HCT116 (cell line): ENCODE measurements around the gene TEX264. TPM values are rescaled to one million over a fixed set of nuclear protein-coding genes. Genes with fewer than 3 reads are reported as not detected.

Source experiments
- ATAC-seq: fragments of 200-7000 bp; cut with Tn5 transposase; 2 replicates; pipeline ENCODE4 v1.9.1; 2020; ENCODE audit warnings: mild to moderate bottlenecking, moderate library complexity
- BruUV-seq: library from RNA; stranded (reverse); fragments of 400-500 nt; replicated peaks from 2 replicates; lab custom pipeline; 2021; lab: Mats Ljungman, UMichigan
- CTCF ChIA-PET: fragments of 300-600 bp; sonication (Branson Sonifier 250); formaldehyde crosslinking; loops from one replicate; lab custom pipeline; 2021; ENCODE audit warnings: antibody characterized with exemption; lab: Charles Lee
- POLR2A ChIA-PET: fragments of 300-600, 350-600 bp; sonication (Branson Sonifier 250); formaldehyde crosslinking; loops from one replicate; lab custom pipeline; 2021; ENCODE audit warnings: antibody characterized with exemption; lab: Charles Lee
- RAD21 ChIA-PET, 2 experiments: fragments of 300-600 bp; sonication (Branson Sonifier 250); formaldehyde crosslinking; loops; one replicate each; lab custom pipeline; 2023; ENCODE audit warnings: low total read pairs in 2 of 2; ENCODE audit not compliant: uncharacterized antibody in 2 of 2, unreplicated experiment in 2 of 2, low non-redundant PET in 1 of 2; lab: Charles Lee
- DNase-seq: peaks from one replicate; pipeline ENCODE4 v3.0.0-alpha.2; 2010; ENCODE audit warnings: low read depth, low spot score
- H2AFZ ChIP-seq: fragments of 200-600 bp; shearing (Covaris generic), sonication (generic); 2 replicates; pipeline ENCODE4 v1.6.1; 2017; ENCODE audit warnings: low read depth, mixed run types, mixed read lengths, antibody characterized with exemption, low read length; ENCODE audit not compliant: poor library complexity, severe bottlenecking
- H3K27ac ChIP-seq: 2 replicates; pipeline ENCODE4 v1.5.1; 2012; ENCODE audit warnings: low read depth, low read length
- H3K27me3 ChIP-seq: fragments of 200-600 bp; sonication (generic); 2 replicates; pipeline ENCODE4 v1.6.1; 2016; ENCODE audit warnings: mixed run types, low read length, mixed read lengths; ENCODE audit not compliant: insufficient read depth
- H3K36me3 ChIP-seq, 2 experiments: fragments of 200-500 bp in 1 of 2; fragments of 200-600 bp in 1 of 2; sonication (Bioruptor generic) in 1 of 2; sonication (generic) in 1 of 2; 2 replicates each; pipeline versions ENCODE4 v1.5.1 to v1.6.1; 2014 to 2016; ENCODE audit warnings: low read length in 2 of 2, inconsistent platforms in 1 of 2, mixed read lengths in 1 of 2, mixed run types in 1 of 2; ENCODE audit not compliant: insufficient read depth in 2 of 2, control insufficient read depth in 1 of 2
- H3K4me1 ChIP-seq, 2 experiments: fragments of 200-600 bp in 1 of 2; sonication (generic) in 1 of 2; 2 replicates each; pipeline versions ENCODE4 v1.5.1 to v1.6.1; 2012 to 2017; ENCODE audit warnings: low read length in 2 of 2, inconsistent platforms in 1 of 2, mild to moderate bottlenecking in 1 of 2, mixed read lengths in 1 of 2, mixed run types in 1 of 2, moderate library complexity in 1 of 2; ENCODE audit not compliant: insufficient read depth in 2 of 2, control insufficient read depth in 1 of 2
- H3K4me2 ChIP-seq: fragments of 200-600 bp; sonication (generic); 2 replicates; pipeline ENCODE4 v1.6.1; 2017; ENCODE audit warnings: mixed run types, low read length, mixed read lengths
- H3K4me3 ChIP-seq, 2 experiments: fragments of 200-600 bp in 1 of 2; sonication (generic) in 1 of 2; replicated peaks in 1 of 2; 2 replicates each; pipeline ENCODE4 v1.5.1; 2011 to 2016; ENCODE audit warnings: low read length in 2 of 2, control low read depth in 1 of 2, low read depth in 1 of 2, mild to moderate bottlenecking in 1 of 2, mixed read lengths in 1 of 2, mixed run types in 1 of 2
- H3K79me2 ChIP-seq: fragments of 200-600 bp; sonication (generic); 2 replicates; pipeline ENCODE4 v1.6.1; 2017; ENCODE audit warnings: mild to moderate bottlenecking, mixed run types, low read length, moderate library complexity, mixed read lengths; ENCODE audit not compliant: insufficient read depth
- H3K9ac ChIP-seq: fragments of 200-600 bp; sonication (generic); 2 replicates; pipeline ENCODE4 v1.6.1; 2016; ENCODE audit warnings: low read length, mixed read lengths
- H3K9me2 ChIP-seq: fragments of 200-600 bp; sonication (generic), shearing (Covaris generic); 2 replicates; pipeline ENCODE4 v1.6.1; 2017; ENCODE audit warnings: mixed run types, mild to moderate bottlenecking, moderate library complexity; ENCODE audit not compliant: insufficient read depth
- H3K9me3 ChIP-seq, 2 experiments: fragments of 200-500 bp in 1 of 2; fragments of 200-600 bp in 1 of 2; sonication (Bioruptor generic) in 1 of 2; sonication (generic) in 1 of 2; 2 replicates each; pipeline ENCODE4 v1.6.1; 2014 to 2017; ENCODE audit warnings: low read length in 2 of 2, mixed read lengths in 2 of 2, inconsistent platforms in 1 of 2, low read depth in 1 of 2, mild to moderate bottlenecking in 1 of 2, mixed run types in 1 of 2, moderate library complexity in 1 of 2; ENCODE audit not compliant: control insufficient read depth in 1 of 2, insufficient read depth in 1 of 2
- H4K20me1 ChIP-seq: fragments of 200-600 bp; sonication (generic), shearing (Covaris generic); 2 replicates; pipeline ENCODE4 v1.6.1; 2017; ENCODE audit warnings: mixed run types, mild to moderate bottlenecking, moderate library complexity; ENCODE audit not compliant: insufficient read depth
- ELF1 ChIP-seq: IDR thresholded peaks from 2 replicates; pipeline ENCODE4 v1.6.1; 2012; ENCODE audit warnings: low read depth, borderline replicate concordance
- EZH2 ChIP-seq: fragments of 200-600 bp; sonication (generic); IDR thresholded peaks from 2 replicates; pipeline ENCODE4 v1.6.1; 2017; ENCODE audit warnings: antibody characterized with exemption, mixed run types
- JUND ChIP-seq: IDR thresholded peaks from 2 replicates; pipeline ENCODE4 v1.6.1; 2012
- MAX ChIP-seq: IDR thresholded peaks from 2 replicates; pipeline ENCODE4 v1.6.1; 2012
- RAD21 ChIP-seq: IDR thresholded peaks from 2 replicates; pipeline ENCODE4 v1.6.1; 2012; ENCODE audit warnings: low read depth, mild to moderate bottlenecking
- REST ChIP-seq: IDR thresholded peaks from 2 replicates; pipeline ENCODE4 v1.6.1; 2012; ENCODE audit warnings: low read depth
- SRF ChIP-seq: IDR thresholded peaks from 2 replicates; pipeline ENCODE4 v1.6.1; 2012; ENCODE audit warnings: low read depth
- TCF7L2 ChIP-seq: IDR thresholded peaks from 2 replicates; pipeline ENCODE4 v1.7.0; 2011; ENCODE audit warnings: borderline replicate concordance, inconsistent platforms; ENCODE audit not compliant: insufficient read depth, insufficient read length; ENCODE audit errors: extremely low read depth
- ZFX ChIP-seq: fragments of 450-650 bp; IDR thresholded peaks from 2 replicates; pipeline ENCODE4 v1.6.1; 2017
- ZNF274 ChIP-seq: fragments of 200-500 bp; sonication (Bioruptor generic); IDR thresholded peaks from 2 replicates; pipeline ENCODE4 v1.6.1; 2014; ENCODE audit warnings: mild to moderate bottlenecking, low read depth, low read length, inconsistent platforms
- intact Hi-C: fragments of 100-400 bp; cut with micrococcal nuclease; formaldehyde crosslinking; loops from 2 replicates; pipeline ENCODE4 v1.10.0; 2022
- total RNA-seq: library from RNA; stranded (reverse); gene quantifications from one replicate; pipeline ENCODE4 v1.2.1, GENCODE V29; 2021; ENCODE audit not compliant: unreplicated experiment

The TEX264 gene
- total RNA-seq, 1 experiment from 2014 or later, result 36.0 TPM

- no peaks in the 10 kb centered on the region for H3K79me2 ChIP-seq
- H3K4me2 ChIP-seq, result no peak overlapping the region
- no peaks in the 10 kb centered on the region for H4K20me1 ChIP-seq
- DNase-seq (no peak), ATAC-seq (no peak)
- intact Hi-C loops, result no loop called here
- POLR2A ChIA-PET, result no interaction called here
- RAD21 ChIA-PET, result no interaction called here
- no TSS peak for BruUV-seq
- TF ChIP-seq ZFX, result no peak
- no peak for TF ChIP-seq SRF
- no peak for TF ChIP-seq MAX
- TF ChIP-seq ELF1, result no peak
- no peak for TF ChIP-seq TCF7L2
- no peak for TF ChIP-seq RAD21
- no peak for TF ChIP-seq ZNF274
- no peak for TF ChIP-seq JUND
- TF ChIP-seq EZH2, result no peak
- TF ChIP-seq REST, result no peak
- no peak overlapping the region for H3K9ac ChIP-seq
- no peak overlapping the region for H3K27ac ChIP-seq
- no peaks in the 10 kb centered on the region for H3K27me3 ChIP-seq
- no peaks in the 10 kb centered on the region for H3K4me1 ChIP-seq
- peaks cover 0 to 4% of the 10 kb centered on the region in 2 experiments; a peak in 1 of 4 replicates for H3K9me3 ChIP-seq
- CTCF ChIA-PET, result no interaction called here
- H2AFZ ChIP-seq, result no peak overlapping the region
- no peaks in the 10 kb centered on the region for H3K36me3 ChIP-seq
- no peak overlapping the region for H3K4me3 ChIP-seq
- no peaks in the 10 kb centered on the region for H3K9me2 ChIP-seq
These were observed 79.8 kb downstream of the TEX264 start for GRCh38 chr3:51750878-51751277.
